ENCODE measurements around the gene MTHFD1. TPM values are rescaled to one million over a fixed set of nuclear protein-coding genes. Genes with fewer than 3 reads are reported as not detected.
"Not testable (repeated sequence)": the region's sequence is repeated elsewhere in the genome, so short reads cannot be mapped to it uniquely, and the experiment has no call there.

MTHFD1 gene
- total RNA-seq, 2 experiments from 2014 or later, result 237 to 241 TPM

DNA sequence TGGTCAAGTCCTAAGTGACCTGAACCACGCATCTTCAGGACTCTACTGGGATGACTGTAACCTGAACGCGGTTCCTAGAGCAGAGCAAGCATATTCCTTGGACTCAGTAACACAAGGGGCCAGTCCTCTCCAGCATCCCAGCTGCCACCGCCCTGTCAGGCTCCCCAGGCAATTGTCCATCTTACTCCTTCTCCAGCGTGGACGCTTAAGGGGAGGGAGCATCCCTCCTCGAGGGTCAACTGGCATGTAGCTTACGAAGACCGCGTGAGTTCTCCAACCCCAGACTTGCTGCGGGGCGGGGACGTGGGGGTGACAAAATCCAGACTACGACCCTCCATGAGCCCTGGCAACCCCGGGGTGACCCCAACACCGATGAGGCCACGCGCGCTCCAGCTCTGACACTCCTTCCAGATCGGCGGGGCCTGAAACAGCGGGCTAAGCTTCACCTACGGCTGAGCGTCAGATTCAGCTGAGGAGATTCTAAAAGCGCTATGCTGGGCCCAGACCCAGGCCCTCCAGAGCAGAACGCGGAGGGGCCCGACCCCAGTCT is 846 bp upstream of the MTHFD1 start:
- H3K27me3 Mint-ChIP-seq, result no peaks in the 10 kb centered on the region
- ChIA-PET CTCF (interaction anchor here (0.8 to 3.5 kb wide), 8 partner anchors 11 to 249 kb away, joined by 3 to 13 read pairs (median 4); no protein-coding TSS in a partner anchor), POLR2A (interaction anchor here (0.6 to 3.4 kb wide), 20 partner anchors 9 to 563 kb away, joined by 3 to 34 read pairs (median 4); partner anchors contain the start of genes AKAP5, HSPA2 and ZBTB1)
- H3K4me1 Mint-ChIP-seq (ENCODE audit: low read depth), result peaks cover 27% of the 10 kb centered on the region
- H3K4me3 Mint-ChIP-seq, result peak overlapping the region; percentile 100
- DNase-seq (no peak), ATAC-seq (no peak)
- H3K9me3 Mint-ChIP-seq, result no peaks in the 10 kb centered on the region
- H3K27ac Mint-ChIP-seq, result peak overlapping the region; percentile 99
- H3K36me3 Mint-ChIP-seq (ENCODE audit: low read depth), result peaks cover 34% of the 10 kb centered on the region
- intact Hi-C loops (cut with micrococcal nuclease), result no loop called here
- TF ChIP-seq, protein P1, sequence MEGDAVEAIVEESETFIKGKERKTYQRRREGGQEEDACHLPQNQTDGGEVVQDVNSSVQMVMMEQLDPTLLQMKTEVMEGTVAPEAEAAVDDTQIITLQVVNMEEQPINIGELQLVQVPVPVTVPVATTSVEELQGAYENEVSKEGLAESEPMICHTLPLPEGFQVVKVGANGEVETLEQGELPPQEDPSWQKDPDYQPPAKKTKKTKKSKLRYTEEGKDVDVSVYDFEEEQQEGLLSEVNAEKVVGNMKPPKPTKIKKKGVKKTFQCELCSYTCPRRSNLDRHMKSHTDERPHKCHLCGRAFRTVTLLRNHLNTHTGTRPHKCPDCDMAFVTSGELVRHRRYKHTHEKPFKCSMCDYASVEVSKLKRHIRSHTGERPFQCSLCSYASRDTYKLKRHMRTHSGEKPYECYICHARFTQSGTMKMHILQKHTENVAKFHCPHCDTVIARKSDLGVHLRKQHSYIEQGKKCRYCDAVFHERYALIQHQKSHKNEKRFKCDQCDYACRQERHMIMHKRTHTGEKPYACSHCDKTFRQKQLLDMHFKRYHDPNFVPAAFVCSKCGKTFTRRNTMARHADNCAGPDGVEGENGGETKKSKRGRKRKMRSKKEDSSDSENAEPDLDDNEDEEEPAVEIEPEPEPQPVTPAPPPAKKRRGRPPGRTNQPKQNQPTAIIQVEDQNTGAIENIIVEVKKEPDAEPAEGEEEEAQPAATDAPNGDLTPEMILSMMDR (IDR thresholded peaks at IDR 0.05), result no peak

DNA sequence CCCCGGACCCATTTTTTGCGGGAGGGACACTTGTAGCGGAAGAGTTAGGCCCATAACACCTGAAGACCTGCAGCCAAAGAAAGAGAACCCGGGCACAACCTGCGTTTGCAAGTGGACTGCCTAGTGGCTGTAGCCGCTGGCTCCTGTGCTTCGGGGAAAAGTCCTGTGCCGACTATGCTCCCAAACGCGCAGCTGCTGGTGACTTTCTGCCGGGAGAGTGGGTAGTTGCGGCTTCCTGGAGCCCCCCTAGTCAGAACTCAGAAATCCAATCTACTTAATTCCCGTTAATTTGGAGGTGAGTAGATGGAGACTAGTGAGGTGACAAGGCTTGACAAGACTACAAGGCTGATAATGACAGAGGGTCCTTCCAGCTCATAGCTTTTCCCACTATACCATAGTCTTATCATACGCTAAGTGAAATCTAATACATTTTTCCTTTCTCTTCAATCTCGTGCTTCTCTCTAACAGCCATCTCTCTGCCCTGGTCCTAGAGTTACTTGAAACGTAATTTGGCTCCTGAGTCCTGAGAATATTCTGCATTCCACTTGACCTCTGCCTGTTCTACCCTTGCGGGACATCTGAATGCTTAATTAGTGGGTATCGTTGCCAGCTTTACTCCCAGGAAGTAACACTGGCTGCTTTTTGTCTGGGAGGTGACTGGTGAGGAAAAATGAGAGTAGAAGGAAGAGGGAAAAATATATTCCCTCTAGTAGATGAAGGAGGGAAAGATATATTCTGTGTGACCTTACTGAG is 556 bp downstream of the MTHFD1 start:
- H3K9me3 Mint-ChIP-seq, result no peaks in the 10 kb centered on the region
- no peak for DNase-seq
- POLR2A ChIA-PET, result interaction anchor here (0.7 to 3.4 kb wide), 8 partner anchors 10 to 192 kb away, joined by 3 to 34 read pairs (median 6); no protein-coding TSS in a partner anchor

DNA sequence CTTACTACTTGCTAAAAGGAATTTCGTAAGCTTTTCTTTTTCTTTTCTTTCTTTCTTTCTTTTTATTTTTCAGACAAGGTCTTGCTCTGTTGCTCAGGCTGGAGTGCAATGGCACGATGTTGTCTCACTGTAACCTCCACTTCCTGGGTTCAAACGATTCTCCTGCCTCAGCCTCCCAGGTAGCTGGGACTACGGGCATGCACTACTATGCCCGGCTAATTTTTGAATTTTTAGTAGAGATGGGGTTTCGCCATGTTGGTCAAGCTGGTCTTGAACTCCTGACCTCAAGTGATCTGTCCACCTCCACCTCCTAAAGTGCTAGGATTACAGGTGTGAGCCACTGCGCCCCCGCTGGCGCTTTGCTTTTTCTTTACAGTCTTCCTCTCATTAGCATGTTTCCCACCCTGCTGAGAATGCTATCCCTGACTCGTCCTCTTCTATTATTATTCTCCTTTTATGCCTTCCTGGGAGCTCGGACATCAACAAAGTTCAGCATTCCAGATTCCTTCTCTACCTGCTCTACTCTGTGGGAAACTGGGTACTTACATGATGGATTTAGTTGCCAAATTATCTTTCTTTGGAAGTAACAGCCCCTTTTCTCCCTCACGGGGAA is 3.1 kb downstream of the MTHFD1 start:
- intact Hi-C loops (cut with micrococcal nuclease), result no loop called here
- ChIA-PET CTCF (interaction anchor here (0.7 to 1.8 kb wide), 6 partner anchors 8 to 96 kb away, joined by 3 to 5 read pairs (median 3); no protein-coding TSS in a partner anchor), POLR2A (interaction anchor here (0.6 to 1.5 kb wide), 3 partner anchors 8 to 156 kb away, joined by 3 read pairs; no protein-coding TSS in a partner anchor)
- TF ChIP-seq, protein P1 (IDR thresholded peaks at IDR 0.05), result no peak
- ATAC-seq (no peak), DNase-seq (no peak)
- Mint-ChIP-seq H3K36me3 (ENCODE audit: low read depth) (peaks cover 62% of the 10 kb centered on the region), H3K4me3 (no peak overlapping the region), H3K4me1 (ENCODE audit: low read depth) (peaks cover 44% of the 10 kb centered on the region), H3K9me3 (no peaks in the 10 kb centered on the region), H3K27ac (no peak overlapping the region), H3K27me3 (no peaks in the 10 kb centered on the region)

More for the DNA sequence above, 556 bp downstream of the MTHFD1 start:
- H3K4me3 Mint-ChIP-seq, result peak overlapping the region; percentile 100
- H3K4me1 Mint-ChIP-seq (ENCODE audit: low read depth), result peaks cover 36% of the 10 kb centered on the region
- TF ChIP-seq, protein P1 (IDR thresholded peaks at IDR 0.05), result no peak
- no peaks in the 10 kb centered on the region for H3K27me3 Mint-ChIP-seq
- intact Hi-C loops (cut with micrococcal nuclease), result no loop called here
- peaks cover 48% of the 10 kb centered on the region for H3K36me3 Mint-ChIP-seq (ENCODE audit: low read depth)
- H3K27ac Mint-ChIP-seq, result peak overlapping the region; percentile 99
- ATAC-seq, result peak; percentile 2
- CTCF ChIA-PET, result interaction anchor here (1.6 to 3.5 kb wide), 4 partner anchors 9 to 248 kb away, joined by 4 to 13 read pairs (median 8); no protein-coding TSS in a partner anchor

DNA sequence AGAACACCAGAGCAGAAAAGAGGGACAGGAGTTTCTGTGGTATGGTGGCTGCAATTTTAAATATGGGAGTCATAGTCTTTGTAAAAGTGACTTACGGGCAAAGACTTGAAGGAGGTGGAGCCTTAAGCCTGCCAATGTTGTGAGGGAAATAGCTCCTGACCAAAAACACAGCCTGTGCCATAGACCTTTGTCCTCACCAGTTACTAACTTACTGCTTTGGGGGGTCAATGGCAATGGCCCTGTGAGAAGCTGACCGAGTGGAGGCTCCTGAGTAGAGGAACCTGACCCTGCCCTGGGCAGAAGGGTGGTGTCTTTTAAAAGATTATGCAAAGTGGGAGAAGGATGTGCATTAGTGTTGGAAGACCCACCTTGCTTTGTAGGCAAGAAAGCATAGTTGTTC is 3.8 kb downstream of the MTHFD1 start:
- POLR2A ChIA-PET, result interaction anchor here (0.6 to 1.5 kb wide), 3 partner anchors 9 to 155 kb away, joined by 3 read pairs; no protein-coding TSS in a partner anchor
- intact Hi-C loops (cut with micrococcal nuclease), result no loop called here
- DNase-seq (no peak), ATAC-seq (no peak)
- TF ChIP-seq, protein P1 (IDR thresholded peaks at IDR 0.05), result no peak
- CTCF ChIA-PET, result interaction anchor here (0.7 to 2.3 kb wide), 5 partner anchors 9 to 44 kb away, joined by 3 to 11 read pairs (median 3); no protein-coding TSS in a partner anchor
- Mint-ChIP-seq H3K9me3 (no peaks in the 10 kb centered on the region), H3K4me3 (no peak overlapping the region), H3K4me1 (ENCODE audit: low read depth) (peaks cover 42% of the 10 kb centered on the region), H3K27ac (no peak overlapping the region), H3K36me3 (ENCODE audit: low read depth) (peaks cover 62% of the 10 kb centered on the region), H3K27me3 (no peaks in the 10 kb centered on the region)

DNA sequence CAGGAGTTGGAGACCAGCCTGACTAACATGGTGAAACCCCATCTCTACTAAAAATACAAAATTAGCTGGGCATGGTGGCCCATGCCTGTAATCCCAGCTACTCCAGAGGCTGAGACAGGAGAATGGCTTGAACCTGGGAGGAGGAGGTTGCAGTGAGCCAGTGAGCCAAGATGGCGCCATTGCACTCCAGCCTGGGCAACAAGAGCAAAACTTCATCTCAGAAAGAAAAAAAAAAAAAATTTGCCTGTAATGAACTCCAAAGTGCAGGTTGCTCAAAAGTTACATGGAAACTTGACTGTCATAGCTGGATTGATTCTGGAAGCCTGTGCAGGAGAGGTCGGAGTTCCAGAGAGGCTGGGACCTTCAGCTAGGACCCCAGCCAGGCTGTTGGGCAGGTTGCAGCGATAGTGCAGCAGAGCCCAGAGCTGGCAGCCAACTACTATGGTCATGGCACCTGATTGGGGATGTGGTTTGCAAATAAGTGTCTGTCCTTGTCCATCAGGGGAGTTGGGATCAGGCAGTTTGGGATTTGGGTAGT is 5.1 kb downstream of the MTHFD1 start:
- Mint-ChIP-seq H3K36me3 (ENCODE audit: low read depth) (peaks cover 65% of the 10 kb centered on the region), H3K4me1 (ENCODE audit: low read depth) (peaks cover 43% of the 10 kb centered on the region)
- POLR2A ChIA-PET, result interaction anchor here (0.7 to 1.8 kb wide), 2 partner anchors 19 to 21 kb away, joined by 3 to 5 read pairs; no protein-coding TSS in a partner anchor
- intact Hi-C loops (cut with micrococcal nuclease); DNase-seq; ATAC-seq; H3K27ac Mint-ChIP-seq; H3K9me3 Mint-ChIP-seq; H3K27me3 Mint-ChIP-seq; H3K4me3 Mint-ChIP-seq: not testable (repeated sequence)
- CTCF ChIA-PET, result interaction anchor here (0.9 to 2.3 kb wide), 5 partner anchors 8 to 71 kb away, joined by 3 to 11 read pairs (median 5); no protein-coding TSS in a partner anchor
